Measurements from ENCODE around the gene AUP1. TPM values are rescaled to one million over a fixed set of nuclear protein-coding genes. Genes with fewer than 3 reads are reported as not detected.

The AUP1 gene
- total RNA-seq, 3 donors from 2014 or later: 108 to 130 (median 128) TPM

DNA sequence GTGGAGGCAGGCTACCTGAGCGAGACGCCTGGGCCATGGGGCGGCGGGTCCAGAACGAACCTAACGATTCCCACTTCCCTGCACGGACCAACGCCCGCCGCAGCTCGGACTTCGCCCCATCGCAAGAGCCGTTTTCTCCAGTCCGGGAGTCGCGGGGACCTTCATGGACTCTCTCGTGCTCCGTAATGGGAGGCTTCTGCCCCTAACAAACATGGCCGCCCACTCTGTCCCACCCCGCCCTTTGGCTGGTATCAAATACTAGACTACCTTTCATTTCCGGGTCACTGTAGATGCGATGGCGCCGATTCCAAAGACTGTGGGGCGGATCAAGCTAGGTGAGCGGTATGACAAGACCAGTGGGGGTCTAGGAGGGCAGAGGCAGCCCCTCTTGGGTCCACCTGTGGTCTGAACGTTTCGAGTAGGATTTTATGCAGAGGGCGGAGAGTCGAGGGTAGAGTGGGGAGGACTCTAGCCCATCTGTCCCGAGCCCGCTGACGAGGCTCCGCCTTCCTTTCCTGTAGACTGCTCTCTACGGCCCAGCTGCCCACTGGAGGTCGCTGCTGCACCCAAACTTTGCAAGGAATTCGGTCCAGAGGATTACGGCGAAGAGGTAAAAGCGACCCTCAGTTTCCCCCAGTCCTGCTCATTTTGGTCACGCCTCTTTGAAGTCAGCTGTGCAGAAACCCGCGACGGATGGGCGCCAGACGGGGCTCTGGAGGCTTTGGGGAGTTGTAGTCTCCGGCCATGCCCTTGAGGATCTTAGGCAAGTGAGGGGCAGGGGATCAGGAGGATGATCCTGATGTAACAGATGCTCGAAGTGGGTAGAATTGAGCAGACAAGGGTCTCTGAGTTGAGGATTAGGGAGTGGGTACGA, 46.5 kb downstream of the AUP1 start, which contains the start of the genes CCDC142 and TTC31:
CCDC142 (minus strand) TSS at position 198 of the 874 bp plus-strand sequence; CDS start at position 37, 161 bp downstream.
TTC31 (plus strand) TSS at position 281 of the 874 bp plus-strand sequence; CDS start at position 296, 15 bp downstream.
- intact Hi-C loops (cut with DNase I; ENCODE audit: low total_unique reads): loop anchor here (5.0 kb wide), 1 partner anchor 99 kb away; no protein-coding TSS in a partner anchor
- Histone ChIP-seq H3K27ac (peak within 1 kb of the TSS; percentile 90 to 94), H3K9me3 (no peaks in the 10 kb centered on the region), H3K36me3 (no peaks in the 10 kb centered on the region), H3K4me1 (peaks cover 8 to 14% of the 10 kb centered on the region in 2 donors), H3K27me3 (no peaks in the 10 kb centered on the region), H3K4me3 (peak within 1 kb of the TSS; percentile 71 to 99 (median 89))
- peak; percentile 96 to 98 for DNase-seq (ENCODE audit: low spot score in 2 of 2)
- TF ChIP-seq POLR2AphosphoS5 (IDR thresholded peaks at IDR 0.05) (peak; percentile 86 to 88 (median 88)), POLR2A (IDR thresholded peaks at IDR 0.05) (no peak)
- TF ChIP-seq, protein P1, sequence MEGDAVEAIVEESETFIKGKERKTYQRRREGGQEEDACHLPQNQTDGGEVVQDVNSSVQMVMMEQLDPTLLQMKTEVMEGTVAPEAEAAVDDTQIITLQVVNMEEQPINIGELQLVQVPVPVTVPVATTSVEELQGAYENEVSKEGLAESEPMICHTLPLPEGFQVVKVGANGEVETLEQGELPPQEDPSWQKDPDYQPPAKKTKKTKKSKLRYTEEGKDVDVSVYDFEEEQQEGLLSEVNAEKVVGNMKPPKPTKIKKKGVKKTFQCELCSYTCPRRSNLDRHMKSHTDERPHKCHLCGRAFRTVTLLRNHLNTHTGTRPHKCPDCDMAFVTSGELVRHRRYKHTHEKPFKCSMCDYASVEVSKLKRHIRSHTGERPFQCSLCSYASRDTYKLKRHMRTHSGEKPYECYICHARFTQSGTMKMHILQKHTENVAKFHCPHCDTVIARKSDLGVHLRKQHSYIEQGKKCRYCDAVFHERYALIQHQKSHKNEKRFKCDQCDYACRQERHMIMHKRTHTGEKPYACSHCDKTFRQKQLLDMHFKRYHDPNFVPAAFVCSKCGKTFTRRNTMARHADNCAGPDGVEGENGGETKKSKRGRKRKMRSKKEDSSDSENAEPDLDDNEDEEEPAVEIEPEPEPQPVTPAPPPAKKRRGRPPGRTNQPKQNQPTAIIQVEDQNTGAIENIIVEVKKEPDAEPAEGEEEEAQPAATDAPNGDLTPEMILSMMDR (IDR thresholded peaks at IDR 0.05): peak; percentile 81 to 91 (median 84)

DNA sequence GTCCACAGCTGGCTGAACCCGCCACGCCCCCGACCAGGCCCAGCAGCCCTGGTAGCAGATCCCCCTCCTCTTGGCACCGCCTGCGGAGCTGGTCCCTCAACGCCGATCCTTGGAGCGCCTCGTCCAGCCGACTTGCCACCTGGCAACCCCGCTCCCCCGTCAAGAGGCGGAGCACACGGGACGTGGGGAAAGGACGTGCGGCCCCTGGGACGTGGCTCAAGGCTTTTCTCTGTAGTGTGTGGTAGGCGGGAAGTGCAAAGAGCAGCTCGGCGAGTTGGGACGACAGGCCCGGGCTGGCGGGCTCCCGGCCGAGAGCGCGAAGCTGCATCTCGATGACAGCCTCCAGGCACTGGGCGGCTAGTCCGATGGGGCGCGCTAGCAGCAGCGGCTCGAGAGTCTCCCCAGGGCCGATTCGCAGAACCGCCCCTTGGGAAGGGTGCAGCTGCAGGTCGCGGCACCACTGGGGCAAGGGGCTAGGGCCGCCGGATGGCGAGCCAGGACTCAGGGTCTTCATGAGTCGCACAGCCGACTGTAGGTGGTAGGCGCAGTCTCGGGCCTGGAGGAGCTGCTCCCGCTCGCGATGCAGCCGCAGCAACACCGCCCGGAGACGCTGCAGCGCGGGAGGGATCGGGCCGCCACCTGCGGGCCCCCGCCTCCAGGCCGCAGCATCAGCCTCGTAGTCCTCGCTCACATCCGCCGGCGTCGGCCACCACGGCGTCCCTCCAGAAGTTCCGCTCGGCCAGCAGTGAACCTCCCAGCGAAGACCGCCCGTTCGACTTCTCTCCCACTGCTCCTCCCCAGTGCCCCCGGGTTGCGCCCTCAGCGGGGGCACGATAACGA, 47.3 kb downstream of the AUP1 start:
- peak overlapping the region; percentile 71 to 99 (median 89) for H3K4me3 ChIP-seq
- H3K27ac ChIP-seq: peak overlapping the region; percentile 90 to 94
- TF ChIP-seq POLR2AphosphoS5 (IDR thresholded peaks at IDR 0.05): no peak
- TF ChIP-seq, protein P1 (IDR thresholded peaks at IDR 0.05): no peak
- TF ChIP-seq POLR2A (IDR thresholded peaks at IDR 0.05): no peak
- no peaks in the 10 kb centered on the region for H3K27me3 ChIP-seq
- intact Hi-C loops (cut with DNase I; ENCODE audit: low total_unique reads): loop anchor here (5.0 kb wide), 1 partner anchor 100 kb away; no protein-coding TSS in a partner anchor
- H3K4me1 ChIP-seq: peaks cover 8 to 14% of the 10 kb centered on the region in 2 donors
- no peaks in the 10 kb centered on the region for H3K36me3 ChIP-seq
- DNase-seq (ENCODE audit: low spot score in 2 of 2): no peak
- H3K9me3 ChIP-seq: no peaks in the 10 kb centered on the region

DNA sequence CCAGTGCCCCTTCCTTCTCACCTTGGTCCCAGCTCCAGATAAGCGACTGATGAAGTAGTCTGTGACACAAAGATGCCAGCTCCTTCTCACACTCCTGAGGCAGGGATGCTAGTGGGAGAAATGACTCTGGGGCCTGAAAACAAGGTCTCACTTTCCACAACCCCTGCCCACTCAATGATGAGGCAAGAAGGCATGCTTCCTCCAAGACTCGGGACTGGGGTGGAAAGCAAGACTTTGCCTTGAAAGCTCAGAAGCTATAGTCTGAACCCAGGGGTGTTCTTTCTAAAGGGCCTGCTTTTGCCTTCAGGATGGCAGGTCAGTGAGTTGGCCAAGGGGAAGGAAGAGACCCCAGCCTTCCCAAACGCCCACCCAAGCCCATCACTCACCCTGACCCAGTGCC, 48.1 kb downstream of the AUP1 start:
- Histone ChIP-seq H3K36me3 (no peaks in the 10 kb centered on the region), H3K27ac (no peak overlapping the region), H3K27me3 (no peaks in the 10 kb centered on the region), H3K4me3 (peak overlapping the region; percentile 71 to 99 (median 89)), H3K9me3 (no peaks in the 10 kb centered on the region), H3K4me1 (peaks cover 8 to 14% of the 10 kb centered on the region in 2 donors)
- DNase-seq (ENCODE audit: low spot score in 2 of 2): no peak
- intact Hi-C loops (cut with DNase I; ENCODE audit: low total_unique reads): loop anchor here (5.0 kb wide), 1 partner anchor 101 kb away; no protein-coding TSS in a partner anchor
- TF ChIP-seq, protein P1 (IDR thresholded peaks at IDR 0.05): no peak
- no peak for TF ChIP-seq POLR2A (IDR thresholded peaks at IDR 0.05)
- TF ChIP-seq POLR2AphosphoS5 (IDR thresholded peaks at IDR 0.05): no peak

Other genes with a start within 250 kb of the AUP1 start
- 1 to 10 TPM; 2.1 to 9.2 (median 6.2) TPM for gene SLC4A5, start 186.3 kb downstream of the AUP1 start, total RNA-seq
- 100 to 1,000 TPM in 2 of 3 donors, 10 to 100 TPM in 1; 92.2 to 125 (median 103) TPM for gene DCTN1, start 149.4 kb downstream of the AUP1 start, total RNA-seq
- gene C2orf81, start 108.1 kb downstream of the AUP1 start, total RNA-seq: 1 to 10 TPM in 2 of 3 donors, under 1 TPM in 1; 0.64 to 1.6 (median 1.3) TPM
- gene WDR54, start 108.0 kb downstream of the AUP1 start, total RNA-seq: 10 to 100 TPM in 1 of 3 donors, 1 to 10 TPM in 2; 6.7 to 13.1 (median 9.4) TPM
- 10 to 100 TPM in 2 of 3 donors, 1 to 10 TPM in 1; 9.3 to 49.9 (median 36.7) TPM for gene RTKN, start 87.8 kb downstream of the AUP1 start, total RNA-seq
- gene INO80B, start 74.6 kb downstream of the AUP1 start, total RNA-seq: 10 to 100 TPM; 12.6 to 26.2 (median 24.4) TPM
- 10 to 100 TPM; 58.0 to 70.0 (median 61.9) TPM for gene WBP1, start 71.3 kb downstream of the AUP1 start, total RNA-seq
- gene MOGS, start 64.3 kb downstream of the AUP1 start, total RNA-seq: 10 to 100 TPM; 24.0 to 47.3 (median 44.6) TPM
- gene MRPL53, start 57.0 kb downstream of the AUP1 start, total RNA-seq: 10 to 100 TPM; 17.9 to 49.0 (median 48.2) TPM
- gene CCDC142, start 46.7 kb downstream of the AUP1 start, total RNA-seq: 10 to 100 TPM; 10.6 to 38.0 (median 27.1) TPM
- gene TTC31, start 46.6 kb downstream of the AUP1 start, total RNA-seq: 10 to 100 TPM; 21.6 to 32.0 (median 27.8) TPM
- 1 to 10 TPM in 2 of 3 donors, under 1 TPM in 1; 0.29 to 4.6 (median 1.3) TPM for gene LBX2, start 30.1 kb downstream of the AUP1 start, total RNA-seq
- gene PCGF1, start 22.0 kb downstream of the AUP1 start, total RNA-seq: 10 to 100 TPM; 18.3 to 20.3 (median 19.8) TPM
- not detected for gene TLX2, start 15.3 kb downstream of the AUP1 start, total RNA-seq
- gene DQX1, start 3.5 kb downstream of the AUP1 start, total RNA-seq: under 1 TPM in 1 of 3 donors, not detected in 2; 0.66 TPM
- gene HTRA2, start 227 bp upstream of the AUP1 start, total RNA-seq: 10 to 100 TPM; 32.1 to 34.5 (median 32.5) TPM
- 1 to 10 TPM; 3.7 to 7.8 (median 6.6) TPM for gene LOXL3, start 24.2 kb upstream of the AUP1 start, total RNA-seq
- gene DOK1, start 25.0 kb upstream of the AUP1 start, total RNA-seq: 10 to 100 TPM; 11.0 to 33.3 (median 13.1) TPM
- 1 to 10 TPM in 1 of 3 donors, under 1 TPM in 2; 0.29 to 3.4 (median 0.66) TPM for gene M1AP, start 118.6 kb upstream of the AUP1 start, total RNA-seq
- 1 to 10 TPM; 4.6 to 8.8 (median 8.5) TPM for gene SEMA4F, start 124.5 kb upstream of the AUP1 start, total RNA-seq

All from breast epithelium (tissue), 4 donors.